Measurements from ENCODE around the gene TMEM215. TPM values are rescaled to one million over a fixed set of nuclear protein-coding genes. Genes with fewer than 3 reads are reported as not detected.

Gene TMEM215
- polyA plus RNA-seq, 1 donor from 2014 or later, result not detected

- Histone ChIP-seq H3K4me3 (ENCODE audit: low read length) (no peak overlapping the region), H3K4me2 (ENCODE audit: low read length) (no peak overlapping the region), H3F3A (ENCODE audit: insufficient read depth, low read length, poor library complexity, severe bottlenecking) (no peaks in the 10 kb centered on the region), H2AFZ (ENCODE audit: low read depth, low read length) (no peak overlapping the region), H3K36me3 (ENCODE audit: insufficient read depth, low read length) (no peaks in the 10 kb centered on the region), H4K20me1 (ENCODE audit: insufficient read depth) (no peaks in the 10 kb centered on the region), H3K9me2 (ENCODE audit: insufficient read depth, low read length) (no peaks in the 10 kb centered on the region), H3K9me3 (ENCODE audit: low read length) (no peaks in the 10 kb centered on the region), H3K27ac (ENCODE audit: low read length) (no peak overlapping the region), H3K79me2 (replicated peaks; ENCODE audit: insufficient read depth, low read length) (no peaks in the 10 kb centered on the region), H3K27me3 (ENCODE audit: insufficient read depth, low read depth, low read length) (no peaks in the 10 kb centered on the region), H3K9ac (ENCODE audit: low read length) (no peak overlapping the region)
- TF ChIP-seq POLR2AphosphoS5 (IDR thresholded peaks at IDR 0.05), result no peak
- no peak for TF ChIP-seq EP300 (conservative IDR thresholded peaks at IDR 0.05; ENCODE audit: poor library complexity, severe bottlenecking)
- no peak for TF ChIP-seq EZH2 (IDR thresholded peaks at IDR 0.05; ENCODE audit: borderline replicate concordance, insufficient read depth, low read length, poor library complexity, severe bottlenecking)
Measured at GRCh38 chr9:32825203-32825602, 41.9 kb downstream of the TMEM215 start.

- TF ChIP-seq TAF1 (IDR thresholded peaks at IDR 0.05; ENCODE audit: low read depth) (no peak), POLR2AphosphoS5 (IDR thresholded peaks at IDR 0.05) (no peak), RAD21 (conservative IDR thresholded peaks at IDR 0.05) (no peak), EP300 (conservative IDR thresholded peaks at IDR 0.05; ENCODE audit: poor library complexity, severe bottlenecking) (no peak), EZH2 (IDR thresholded peaks at IDR 0.05; ENCODE audit: borderline replicate concordance, insufficient read depth, low read length, poor library complexity, severe bottlenecking) (no peak), SMC3 (conservative IDR thresholded peaks at IDR 0.05; ENCODE audit: poor library complexity) (no peak), MXI1 (conservative IDR thresholded peaks at IDR 0.05; ENCODE audit: poor library complexity, severe bottlenecking) (no peak), REST (IDR thresholded peaks at IDR 0.05; ENCODE audit: borderline replicate concordance) (no peak)
- TF ChIP-seq, protein P1, sequence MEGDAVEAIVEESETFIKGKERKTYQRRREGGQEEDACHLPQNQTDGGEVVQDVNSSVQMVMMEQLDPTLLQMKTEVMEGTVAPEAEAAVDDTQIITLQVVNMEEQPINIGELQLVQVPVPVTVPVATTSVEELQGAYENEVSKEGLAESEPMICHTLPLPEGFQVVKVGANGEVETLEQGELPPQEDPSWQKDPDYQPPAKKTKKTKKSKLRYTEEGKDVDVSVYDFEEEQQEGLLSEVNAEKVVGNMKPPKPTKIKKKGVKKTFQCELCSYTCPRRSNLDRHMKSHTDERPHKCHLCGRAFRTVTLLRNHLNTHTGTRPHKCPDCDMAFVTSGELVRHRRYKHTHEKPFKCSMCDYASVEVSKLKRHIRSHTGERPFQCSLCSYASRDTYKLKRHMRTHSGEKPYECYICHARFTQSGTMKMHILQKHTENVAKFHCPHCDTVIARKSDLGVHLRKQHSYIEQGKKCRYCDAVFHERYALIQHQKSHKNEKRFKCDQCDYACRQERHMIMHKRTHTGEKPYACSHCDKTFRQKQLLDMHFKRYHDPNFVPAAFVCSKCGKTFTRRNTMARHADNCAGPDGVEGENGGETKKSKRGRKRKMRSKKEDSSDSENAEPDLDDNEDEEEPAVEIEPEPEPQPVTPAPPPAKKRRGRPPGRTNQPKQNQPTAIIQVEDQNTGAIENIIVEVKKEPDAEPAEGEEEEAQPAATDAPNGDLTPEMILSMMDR (IDR thresholded peaks at IDR 0.05; ENCODE audit: poor library complexity, severe bottlenecking), result no peak
- no peak overlapping the region for H3K4me3 ChIP-seq (ENCODE audit: low read length)
- H3K4me2 ChIP-seq (ENCODE audit: low read length), result no peak overlapping the region
Measured at GRCh38 chr9:32828861-32829260, 45.5 kb downstream of the TMEM215 start.

More at GRCh38 chr9:32828861-32829260, 45.5 kb downstream of the TMEM215 start:
- H3K9me2 ChIP-seq (ENCODE audit: insufficient read depth, low read length), result no peaks in the 10 kb centered on the region
- H3K9me3 ChIP-seq (ENCODE audit: low read length), result no peaks in the 10 kb centered on the region
- no peak overlapping the region for H3K27ac ChIP-seq (ENCODE audit: low read length)
- no peak overlapping the region for H3K9ac ChIP-seq (ENCODE audit: low read length)
- no peaks in the 10 kb centered on the region for H3K27me3 ChIP-seq (ENCODE audit: insufficient read depth, low read depth, low read length)
- no peaks in the 10 kb centered on the region for H3F3A ChIP-seq (ENCODE audit: insufficient read depth, low read length, poor library complexity, severe bottlenecking)
- no peaks in the 10 kb centered on the region for H3K36me3 ChIP-seq (ENCODE audit: insufficient read depth, low read length)
- no peaks in the 10 kb centered on the region for H3K79me2 ChIP-seq (replicated peaks; ENCODE audit: insufficient read depth, low read length)
- no peak overlapping the region for H2AFZ ChIP-seq (ENCODE audit: low read depth, low read length)
- no peaks in the 10 kb centered on the region for H4K20me1 ChIP-seq (ENCODE audit: insufficient read depth)
